Mucosa of stomach (tissue), 1 donor: ENCODE results near the gene UTS2B.

ENCODE experiments used
- H3K27me3 ChIP-seq: one replicate; pipeline ENCODE4 v1.7.0; 2013; ENCODE audit warnings: mild to moderate bottlenecking, low read length; ENCODE audit not compliant: control insufficient read depth, insufficient read depth
- H3K36me3 ChIP-seq: one replicate; pipeline ENCODE4 v1.7.0; 2013; ENCODE audit warnings: low read length; ENCODE audit not compliant: control insufficient read depth, insufficient read depth
- H3K4me1 ChIP-seq: one replicate; pipeline ENCODE4 v1.7.0; 2013; ENCODE audit warnings: mild to moderate bottlenecking, low read length; ENCODE audit not compliant: control insufficient read depth, insufficient read depth
- H3K4me3 ChIP-seq: one replicate; pipeline ENCODE4 v1.7.0; 2013; ENCODE audit warnings: low read length
- H3K9ac ChIP-seq: one replicate; pipeline ENCODE4 v1.7.0; 2013; ENCODE audit warnings: mild to moderate bottlenecking, low read length, moderate library complexity
- H3K9me3 ChIP-seq: one replicate; pipeline ENCODE4 v1.7.0; 2013; ENCODE audit warnings: mild to moderate bottlenecking, low read length, moderate library complexity; ENCODE audit not compliant: control insufficient read depth
- donor health status: Pancreatic carcinoma.

The UTS2B gene

DNA sequence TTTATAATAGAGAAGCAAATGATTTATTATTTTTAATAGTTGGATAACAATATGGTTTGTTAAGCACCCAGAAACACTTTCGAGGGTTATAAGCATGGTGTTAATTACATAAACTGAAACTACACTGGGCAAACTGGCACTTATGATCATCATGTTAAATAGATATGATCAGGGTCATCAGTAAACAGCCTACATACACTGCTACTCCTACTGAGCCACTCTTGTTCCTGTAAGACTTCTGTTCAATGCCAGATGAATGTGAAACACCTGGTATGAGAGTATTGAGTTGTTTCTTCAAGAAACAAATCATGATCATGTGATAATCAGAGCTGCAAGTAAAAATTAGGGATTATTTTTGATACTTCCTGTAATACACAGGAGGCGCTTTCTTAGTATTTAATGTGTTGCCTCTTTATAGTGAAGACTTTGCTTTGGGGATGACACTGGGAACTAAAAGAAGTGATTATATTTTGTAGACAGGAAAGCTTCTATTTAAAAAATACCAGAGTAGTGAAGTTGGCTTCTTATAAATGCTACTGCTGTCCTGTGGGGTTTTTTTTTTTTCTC is 32.3 kb upstream of the UTS2B start:
- Histone ChIP-seq H3K9me3 (no peaks in the 10 kb centered on the region), H3K9ac (no peak overlapping the region), H3K36me3 (peaks cover 7% of the 10 kb centered on the region), H3K4me3 (no peak overlapping the region), H3K4me1 (no peaks in the 10 kb centered on the region), H3K27me3 (no peaks in the 10 kb centered on the region)

DNA sequence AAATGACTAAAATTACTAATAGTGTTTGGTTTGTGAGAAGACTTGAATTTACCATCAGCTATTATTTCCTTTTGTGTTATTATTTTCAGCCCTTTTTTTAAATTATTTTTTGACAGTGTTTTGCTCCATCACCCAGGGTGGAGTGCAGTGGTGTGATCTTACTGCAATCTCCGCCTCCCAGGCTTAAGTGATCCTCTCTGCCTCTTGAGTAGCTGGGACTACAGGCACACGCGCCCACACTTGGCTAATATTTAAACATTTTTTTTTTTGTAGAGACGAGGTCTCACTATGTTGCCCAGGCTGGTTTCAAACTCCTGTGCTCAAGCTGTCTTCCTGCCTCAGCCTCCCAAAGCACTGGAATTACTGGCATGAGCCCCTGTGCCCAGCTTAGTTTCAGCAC is 31.7 kb upstream of the UTS2B start:
- no peaks in the 10 kb centered on the region for H3K9me3 ChIP-seq
- H3K36me3 ChIP-seq = peaks cover 7% of the 10 kb centered on the region
- H3K27me3 ChIP-seq = no peaks in the 10 kb centered on the region
- peaks cover 2% of the 10 kb centered on the region for H3K4me1 ChIP-seq
- no peak overlapping the region for H3K9ac ChIP-seq
- H3K4me3 ChIP-seq = no peak overlapping the region

DNA sequence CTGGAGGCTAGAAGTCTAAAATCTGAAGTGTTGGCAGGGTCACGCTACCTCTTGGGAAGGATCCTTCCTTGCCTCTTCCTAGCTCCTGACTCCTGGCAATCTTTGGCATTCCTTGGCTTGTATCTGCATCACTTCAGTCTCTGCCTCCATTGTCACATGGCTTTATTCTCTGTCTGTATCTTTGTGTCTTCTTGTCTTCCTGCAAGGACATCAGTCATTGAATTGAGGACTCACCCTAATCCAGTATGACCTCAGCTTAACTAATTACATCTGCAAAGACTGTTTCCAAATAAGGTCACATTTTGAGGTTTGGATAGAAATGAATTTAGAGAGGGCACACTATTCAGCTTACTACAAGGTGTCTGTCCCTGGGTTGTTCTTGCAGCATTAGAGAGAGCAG is 31.1 kb upstream of the UTS2B start:
- no peaks in the 10 kb centered on the region for H3K9me3 ChIP-seq
- no peaks in the 10 kb centered on the region for H3K27me3 ChIP-seq
- H3K9ac ChIP-seq = no peak overlapping the region
- peaks cover 3% of the 10 kb centered on the region for H3K4me1 ChIP-seq
- H3K36me3 ChIP-seq = peaks cover 7% of the 10 kb centered on the region
- no peak overlapping the region for H3K4me3 ChIP-seq

DNA sequence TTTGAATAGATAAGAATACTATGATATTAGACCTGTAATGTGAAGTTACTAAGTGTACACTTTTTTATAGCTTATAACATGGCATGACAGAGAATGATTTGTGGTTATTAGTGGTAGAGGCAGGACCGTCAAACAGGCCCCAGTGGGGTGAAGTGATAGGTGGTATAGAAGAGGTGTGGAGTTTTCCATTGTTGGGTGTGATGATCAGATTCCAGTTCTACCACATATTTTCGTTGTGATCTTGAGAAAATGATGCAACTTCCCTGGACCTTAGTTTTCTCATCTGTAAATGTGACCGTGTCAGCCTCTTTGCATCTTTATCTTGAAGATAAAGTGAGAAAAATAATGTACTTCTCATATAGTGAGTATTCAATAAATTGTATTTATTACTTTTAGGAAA is 30.3 kb upstream of the UTS2B start:
- Histone ChIP-seq H3K4me1 (peaks cover 3% of the 10 kb centered on the region), H3K27me3 (no peaks in the 10 kb centered on the region), H3K9ac (no peak overlapping the region), H3K9me3 (no peaks in the 10 kb centered on the region), H3K4me3 (no peak overlapping the region), H3K36me3 (peaks cover 7% of the 10 kb centered on the region)

DNA sequence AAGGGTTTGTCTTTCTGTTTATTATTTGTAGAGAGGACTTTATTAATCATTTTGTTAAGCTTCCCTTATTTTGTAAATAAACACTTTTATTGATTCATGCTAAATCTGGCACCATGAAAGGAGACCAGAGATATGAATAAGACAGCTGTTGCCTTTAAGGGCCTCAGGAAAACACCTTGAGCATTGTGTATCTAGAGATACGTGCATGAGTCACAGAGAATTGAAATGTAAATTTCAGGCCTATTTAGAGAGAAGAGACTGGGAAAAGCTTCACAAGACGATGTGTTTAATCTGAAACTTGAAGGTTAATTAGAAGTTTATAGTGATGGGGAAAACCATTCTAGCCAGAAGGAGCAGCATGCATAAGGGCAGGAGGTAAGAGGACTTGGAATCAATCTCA is 28.6 kb upstream of the UTS2B start:
- Histone ChIP-seq H3K4me1 (peaks cover 3% of the 10 kb centered on the region), H3K4me3 (no peak overlapping the region), H3K27me3 (no peaks in the 10 kb centered on the region), H3K36me3 (peaks cover 7% of the 10 kb centered on the region), H3K9me3 (no peaks in the 10 kb centered on the region), H3K9ac (no peak overlapping the region)

DNA sequence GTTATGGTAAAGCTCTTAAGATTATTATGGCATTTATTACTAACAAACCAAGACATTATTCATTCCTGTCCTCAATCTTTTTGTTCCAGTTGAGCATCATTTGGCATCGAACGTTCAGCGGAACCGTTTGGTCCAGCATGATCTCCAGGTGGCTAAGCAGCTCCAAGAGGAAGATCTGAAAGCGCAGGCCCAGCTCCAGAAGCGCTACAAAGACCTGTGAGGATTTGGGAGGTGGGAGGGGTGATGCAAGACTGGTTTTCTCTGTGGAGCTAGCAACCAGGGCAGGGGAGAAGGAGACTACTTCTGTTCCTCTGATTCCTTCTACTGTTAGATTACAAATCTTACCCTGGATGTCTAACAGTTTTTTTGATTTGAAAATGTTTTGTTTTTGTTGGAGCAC is 27.6 kb upstream of the UTS2B start:
- H3K9ac ChIP-seq = no peak overlapping the region
- H3K4me3 ChIP-seq = no peak overlapping the region
- H3K36me3 ChIP-seq = peaks cover 7% of the 10 kb centered on the region
- H3K4me1 ChIP-seq = peaks cover 3% of the 10 kb centered on the region
- H3K9me3 ChIP-seq = no peaks in the 10 kb centered on the region
- H3K27me3 ChIP-seq = no peaks in the 10 kb centered on the region

DNA sequence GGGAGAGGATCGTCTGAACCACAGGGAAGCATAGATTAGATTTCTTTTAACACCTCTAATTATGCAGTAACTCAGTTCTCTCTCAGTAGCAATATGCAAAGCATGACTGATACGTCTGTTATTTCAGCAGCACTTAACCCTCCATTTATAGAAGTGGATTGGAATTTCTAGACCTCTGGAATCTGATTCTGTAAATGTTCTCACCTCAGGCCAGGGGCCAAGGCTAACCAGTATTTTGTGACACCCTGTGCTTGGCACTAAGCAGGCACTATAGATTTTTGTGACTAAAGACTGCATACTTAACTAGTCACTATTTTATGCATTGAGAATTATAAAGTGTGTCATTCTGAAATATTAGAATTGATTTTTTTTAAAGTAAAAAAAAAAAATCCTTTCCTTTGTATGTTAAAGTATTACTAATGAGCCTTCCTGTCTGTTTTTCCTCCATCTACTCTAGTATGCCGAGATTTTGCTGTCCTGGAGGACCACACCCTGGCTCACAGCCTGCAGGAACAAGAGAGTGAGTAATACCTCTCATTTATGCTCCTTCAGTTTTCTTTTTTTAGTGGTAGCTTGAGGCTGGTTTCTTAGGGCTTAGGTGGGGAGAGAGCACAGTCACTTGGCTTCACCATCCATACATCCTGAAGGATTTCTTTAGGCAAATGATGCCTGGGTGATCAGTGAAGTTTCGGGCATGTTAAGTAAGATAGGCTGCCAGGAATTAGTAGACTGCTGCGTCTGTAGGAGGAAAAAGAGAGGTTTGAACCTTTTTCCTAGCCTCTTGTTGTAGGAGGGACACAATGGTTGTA is 26.5 kb upstream of the UTS2B start:
- H3K9me3 ChIP-seq = no peaks in the 10 kb centered on the region
- H3K36me3 ChIP-seq = peaks cover 7% of the 10 kb centered on the region
- H3K4me3 ChIP-seq = no peak overlapping the region
- peaks cover 6% of the 10 kb centered on the region for H3K4me1 ChIP-seq
- no peak overlapping the region for H3K9ac ChIP-seq
- H3K27me3 ChIP-seq = no peaks in the 10 kb centered on the region

DNA sequence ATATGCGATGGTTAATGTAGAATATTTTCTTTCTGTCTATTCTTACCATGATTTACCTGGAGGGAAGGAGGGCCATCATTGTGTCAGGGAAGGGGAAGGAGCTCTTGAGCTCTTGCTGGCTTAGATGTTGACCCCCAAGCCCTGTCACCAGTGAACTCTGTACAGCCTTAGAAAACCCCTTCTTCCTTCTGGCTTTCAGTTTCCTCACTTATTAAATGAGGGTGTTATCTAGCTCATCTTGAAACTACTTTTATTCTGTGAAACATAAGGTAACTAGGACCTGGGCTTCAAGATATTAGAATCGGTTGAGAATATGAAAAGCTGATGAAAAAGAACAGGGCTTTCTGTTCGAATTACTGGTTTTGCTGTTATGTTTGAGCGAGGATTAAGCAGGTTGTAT is 25.1 kb upstream of the UTS2B start:
- no peaks in the 10 kb centered on the region for H3K36me3 ChIP-seq
- no peaks in the 10 kb centered on the region for H3K27me3 ChIP-seq
- H3K4me1 ChIP-seq = peaks cover 10% of the 10 kb centered on the region
- no peak overlapping the region for H3K9ac ChIP-seq
- H3K4me3 ChIP-seq = no peak overlapping the region
- no peaks in the 10 kb centered on the region for H3K9me3 ChIP-seq

DNA sequence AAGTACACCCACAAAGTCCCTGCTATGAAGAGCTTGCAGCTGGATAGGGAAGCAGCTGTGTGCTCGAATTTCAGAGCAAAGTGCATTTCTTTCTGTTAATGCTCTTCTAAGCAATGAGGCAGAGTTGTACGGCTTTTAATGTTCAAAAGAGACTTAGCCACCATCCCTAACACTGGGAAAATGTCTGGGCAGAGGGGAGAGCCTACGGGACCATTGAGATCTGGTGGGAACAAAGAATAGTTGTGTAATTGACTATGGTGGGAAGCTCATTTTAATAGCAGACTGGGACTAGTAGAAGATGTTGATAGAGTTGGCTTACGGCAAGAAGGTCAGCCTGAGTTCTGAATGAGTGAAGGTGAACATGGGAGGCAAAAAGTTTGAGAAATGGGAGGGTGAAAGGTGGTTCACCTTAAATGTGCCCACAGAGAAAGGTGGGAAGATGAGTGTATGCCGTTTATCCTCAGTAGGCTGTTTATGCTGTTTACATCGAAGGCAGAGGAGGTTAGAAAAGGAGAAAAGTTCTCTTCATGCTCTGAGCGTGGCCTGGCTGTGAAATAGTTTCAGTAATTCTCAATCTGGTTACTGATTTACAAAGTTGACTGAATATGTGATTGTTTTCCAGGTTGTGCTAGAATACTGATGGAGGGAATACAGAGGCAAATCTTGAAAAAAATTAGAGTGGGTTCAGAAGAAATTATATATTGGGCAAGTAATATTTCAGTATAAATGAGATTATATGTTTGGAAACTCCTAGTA is 22.9 kb upstream of the UTS2B start:
- no peaks in the 10 kb centered on the region for H3K36me3 ChIP-seq

DNA sequence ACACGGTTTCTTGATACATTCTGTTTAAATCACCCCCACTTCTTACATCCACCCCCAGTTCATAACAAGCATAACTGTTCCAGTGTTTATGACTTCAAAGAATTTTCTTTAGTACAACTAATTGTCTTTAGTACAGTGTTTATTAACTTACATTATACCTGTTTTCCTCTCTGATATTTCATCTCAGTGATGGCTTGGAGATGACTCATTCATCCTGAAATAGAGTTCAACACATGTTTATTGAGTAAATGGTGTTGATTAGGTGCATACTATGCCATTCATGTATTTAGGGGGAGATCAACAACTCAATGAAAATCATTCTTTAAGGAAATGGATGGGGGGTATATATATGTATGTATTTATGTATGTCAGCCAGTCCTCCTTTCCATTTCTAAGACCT is 21.7 kb upstream of the UTS2B start:
- Histone ChIP-seq H3K4me3 (no peak overlapping the region), H3K4me1 (peaks cover 7% of the 10 kb centered on the region), H3K36me3 (no peaks in the 10 kb centered on the region), H3K27me3 (no peaks in the 10 kb centered on the region), H3K9ac (no peak overlapping the region), H3K9me3 (no peaks in the 10 kb centered on the region)

More for the DNA sequence above, 22.9 kb upstream of the UTS2B start:
- no peak overlapping the region for H3K4me3 ChIP-seq
- peaks cover 10% of the 10 kb centered on the region for H3K4me1 ChIP-seq
- H3K9me3 ChIP-seq = no peaks in the 10 kb centered on the region
- no peaks in the 10 kb centered on the region for H3K27me3 ChIP-seq
- no peak overlapping the region for H3K9ac ChIP-seq

DNA sequence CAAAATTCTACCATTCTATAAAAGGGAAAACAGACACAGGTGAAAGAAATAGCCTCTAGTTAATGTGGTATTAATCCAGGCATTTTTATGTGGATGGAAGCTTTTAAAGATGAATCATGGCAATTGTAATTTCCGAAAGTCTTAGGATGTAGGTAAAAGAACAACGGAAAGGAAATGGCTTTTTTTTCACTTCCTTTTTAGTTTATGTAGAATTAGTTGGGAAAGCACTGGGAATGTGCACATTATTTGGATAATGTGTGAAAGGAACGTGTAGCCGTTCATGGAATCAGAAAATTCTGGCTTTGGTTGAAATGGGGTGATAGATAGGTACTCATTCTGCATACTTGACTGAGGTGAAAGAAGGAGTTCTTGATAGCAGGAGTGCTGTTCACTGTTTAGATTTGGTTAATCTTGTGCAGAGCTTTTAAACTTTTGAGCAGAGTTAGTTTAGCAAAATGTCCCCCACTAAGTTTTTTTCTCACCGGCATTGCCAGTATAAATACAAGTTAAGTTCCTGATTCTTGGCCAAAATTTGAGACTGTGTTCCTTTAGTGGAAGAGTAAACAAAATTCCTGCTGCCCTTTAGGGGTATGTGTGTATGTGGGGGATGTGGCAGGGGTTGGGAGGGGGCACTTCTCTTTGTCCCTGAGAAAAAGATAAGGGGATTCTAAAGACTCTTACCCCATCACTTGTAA is 20.2 kb upstream of the UTS2B start:
- Histone ChIP-seq H3K4me1 (peaks cover 7% of the 10 kb centered on the region), H3K27me3 (no peaks in the 10 kb centered on the region), H3K4me3 (no peak overlapping the region), H3K9me3 (no peaks in the 10 kb centered on the region), H3K9ac (no peak overlapping the region), H3K36me3 (no peaks in the 10 kb centered on the region)

DNA sequence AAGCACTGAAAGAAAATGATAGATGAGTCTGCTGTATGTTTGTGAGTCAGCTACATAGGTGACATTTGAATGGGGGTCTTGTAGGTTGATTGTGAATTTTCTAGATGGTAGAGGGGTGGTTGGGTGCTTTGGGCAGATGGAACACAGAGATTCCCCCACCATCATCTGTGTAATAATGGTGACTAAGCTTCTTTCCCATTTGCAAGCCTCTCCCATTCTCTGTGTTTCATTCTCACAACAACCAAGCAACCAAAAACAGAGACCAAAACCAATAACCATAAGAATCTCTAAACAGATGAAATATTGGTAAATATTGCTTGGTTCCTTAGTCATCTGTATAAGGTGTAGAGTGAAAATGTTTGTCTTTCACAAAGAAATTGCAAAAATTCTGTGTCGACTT is 17.8 kb upstream of the UTS2B start:
- Histone ChIP-seq H3K9ac (no peak overlapping the region), H3K9me3 (no peaks in the 10 kb centered on the region), H3K4me3 (no peak overlapping the region), H3K36me3 (no peaks in the 10 kb centered on the region), H3K27me3 (no peaks in the 10 kb centered on the region), H3K4me1 (peaks cover 7% of the 10 kb centered on the region)
